ENCODE data around the gene TAOK1.
"Not testable (repeated sequence)": the region's sequence is repeated elsewhere in the genome, so short reads cannot be mapped to it uniquely, and the experiment has no call there.

Gene TAOK1

GRCh38 chr17:29449865-29450671, 59.9 kb downstream of the TAOK1 start:
- no peak for FAIRE-seq

GRCh38 chr17:29451121-29451742, 61.1 kb downstream of the TAOK1 start:
- no peak for FAIRE-seq

- no peak for FAIRE-seq
Measured at GRCh38 chr17:29458066-29458465, 67.9 kb downstream of the TAOK1 start.

GRCh38 chr17:29461483-29462206, 71.5 kb downstream of the TAOK1 start:
- no peak for FAIRE-seq

- FAIRE-seq: no peak
Measured at GRCh38 chr17:29469276-29469675, 79.1 kb downstream of the TAOK1 start.

GRCh38 chr17:29473437-29473836, 83.3 kb downstream of the TAOK1 start:
- not testable (repeated sequence) for FAIRE-seq

- no peak for FAIRE-seq
Measured at GRCh38 chr17:29474297-29474696, 84.1 kb downstream of the TAOK1 start.

- no peak for FAIRE-seq
Measured at GRCh38 chr17:29475891-29476290, 85.7 kb downstream of the TAOK1 start.

GRCh38 chr17:29480249-29480928, 90.2 kb downstream of the TAOK1 start:
- FAIRE-seq: not testable (repeated sequence)

- FAIRE-seq: peak; percentile 23
Measured at GRCh38 chr17:29483503-29483902, 93.3 kb downstream of the TAOK1 start.

- FAIRE-seq: peak; percentile 76
Measured at GRCh38 chr17:29495011-29495410, 104.8 kb downstream of the TAOK1 start.

- FAIRE-seq: no peak
Measured at GRCh38 chr17:29504711-29505110, 114.5 kb downstream of the TAOK1 start.

GRCh38 chr17:29505836-29506235, 115.7 kb downstream of the TAOK1 start:
- no peak for FAIRE-seq

- FAIRE-seq: no peak
Measured at GRCh38 chr17:29510953-29511352, 120.8 kb downstream of the TAOK1 start.

GRCh38 chr17:29514792-29515191, 124.6 kb downstream of the TAOK1 start:
- FAIRE-seq: no peak

GRCh38 chr17:29518359-29518758, 128.2 kb downstream of the TAOK1 start:
- no peak for FAIRE-seq

GRCh38 chr17:29524692-29525091, 134.5 kb downstream of the TAOK1 start:
- FAIRE-seq: no peak

GRCh38 chr17:29526322-29526721, 136.2 kb downstream of the TAOK1 start:
- FAIRE-seq: no peak

- FAIRE-seq: no peak
Measured at GRCh38 chr17:29533976-29534375, 143.8 kb downstream of the TAOK1 start.

- FAIRE-seq: no peak
Measured at GRCh38 chr17:29544066-29544465, 153.9 kb downstream of the TAOK1 start.

GRCh38 chr17:29546085-29546484, 155.9 kb downstream of the TAOK1 start:
- no peak for FAIRE-seq

GRCh38 chr17:29546830-29547229, 156.7 kb downstream of the TAOK1 start:
- no peak for FAIRE-seq

All from A204.1 (cell line).